Loucy (cell line): ENCODE measurements around the gene PTPRK.
A peak's percentile ranks its signal among the peaks of the same experiment; 100 is the strongest.

Experiments
- H2AFZ ChIP-seq: fragments of 200-600 bp; sonication (generic); 2 replicates; pipeline ENCODE4 v1.6.0; 2016; ENCODE audit warnings: antibody characterized with exemption, mild to moderate bottlenecking, low read length, moderate library complexity
- H3F3A ChIP-seq: fragments of 200-600 bp; 2 replicates; pipeline ENCODE4 v1.6.0; 2016; ENCODE audit warnings: antibody characterized with exemption, low read depth, mild to moderate bottlenecking
- H3K27me3 ChIP-seq: fragments of 200-600 bp; sonication (generic); 2 replicates; pipeline ENCODE4 v1.6.1; 2014; ENCODE audit warnings: low read length, mild to moderate bottlenecking; ENCODE audit not compliant: insufficient read depth, poor library complexity, severe bottlenecking
- H3K36me3 ChIP-seq: fragments of 200-600 bp; sonication (generic); 2 replicates; pipeline ENCODE4 v1.6.1; 2016; ENCODE audit warnings: low read length; ENCODE audit not compliant: insufficient read depth
- H3K4me1 ChIP-seq: fragments of 200-600 bp; sonication (generic); 2 replicates; pipeline ENCODE4 v1.5.1; 2014; ENCODE audit warnings: low read length, mild to moderate bottlenecking; ENCODE audit not compliant: insufficient read depth, poor library complexity, severe bottlenecking
- H3K4me2 ChIP-seq: fragments of 200-600 bp; sonication (generic); 2 replicates; pipeline ENCODE4 v1.6.0; 2014; ENCODE audit warnings: antibody characterized with exemption, low read length, low read depth, mild to moderate bottlenecking; ENCODE audit not compliant: poor library complexity, severe bottlenecking
- H3K4me3 ChIP-seq: fragments of 200-600 bp; sonication (generic); 2 replicates; pipeline ENCODE4 v1.5.1; 2014; ENCODE audit warnings: low read length, mild to moderate bottlenecking, mixed read lengths; ENCODE audit not compliant: poor library complexity, severe bottlenecking
- H3K79me2 ChIP-seq: fragments of 200-600 bp; sonication (generic); 2 replicates; pipeline ENCODE4 v1.6.1; 2014; ENCODE audit warnings: low read length; ENCODE audit not compliant: insufficient read depth
- H3K9ac ChIP-seq: fragments of 200-600 bp; sonication (generic); 2 replicates; pipeline ENCODE4 v1.6.0; 2014; ENCODE audit warnings: mild to moderate bottlenecking, low read depth, low read length, moderate library complexity; ENCODE audit not compliant: poor library complexity, severe bottlenecking
- H3K9me2 ChIP-seq: fragments of 200-600 bp; sonication (generic); replicated peaks from 2 replicates; pipeline ENCODE4 v1.6.1; 2016; ENCODE audit warnings: low read depth, low read length, mixed read lengths
- H3K9me3 ChIP-seq: fragments of 200-600 bp; sonication (generic); 2 replicates; pipeline ENCODE4 v1.6.1; 2014; ENCODE audit warnings: mild to moderate bottlenecking, antibody characterized with exemption, low read length, low read depth; ENCODE audit not compliant: insufficient read depth
- H4K20me1 ChIP-seq: fragments of 200-600 bp; sonication (generic); 2 replicates; pipeline ENCODE4 v1.6.0; 2014; ENCODE audit warnings: antibody characterized with exemption, low read length, mild to moderate bottlenecking; ENCODE audit not compliant: insufficient read depth, poor library complexity, severe bottlenecking
- EZH2phosphoT487 ChIP-seq: fragments of 200-600 bp; IDR thresholded peaks from 2 replicates; pipeline ENCODE4 v1.6.1; 2018; ENCODE audit warnings: antibody characterized with exemption, mild to moderate bottlenecking, moderate library complexity, borderline replicate concordance
- TF ChIP-seq, protein P1 (sequence below): fragments of 200-600 bp; sonication (generic); conservative IDR thresholded peaks from 2 replicates; pipeline ENCODE4 v1.5.1; 2014; ENCODE audit warnings: mild to moderate bottlenecking, antibody characterized with exemption, low read length

PTPRK gene

DNA sequence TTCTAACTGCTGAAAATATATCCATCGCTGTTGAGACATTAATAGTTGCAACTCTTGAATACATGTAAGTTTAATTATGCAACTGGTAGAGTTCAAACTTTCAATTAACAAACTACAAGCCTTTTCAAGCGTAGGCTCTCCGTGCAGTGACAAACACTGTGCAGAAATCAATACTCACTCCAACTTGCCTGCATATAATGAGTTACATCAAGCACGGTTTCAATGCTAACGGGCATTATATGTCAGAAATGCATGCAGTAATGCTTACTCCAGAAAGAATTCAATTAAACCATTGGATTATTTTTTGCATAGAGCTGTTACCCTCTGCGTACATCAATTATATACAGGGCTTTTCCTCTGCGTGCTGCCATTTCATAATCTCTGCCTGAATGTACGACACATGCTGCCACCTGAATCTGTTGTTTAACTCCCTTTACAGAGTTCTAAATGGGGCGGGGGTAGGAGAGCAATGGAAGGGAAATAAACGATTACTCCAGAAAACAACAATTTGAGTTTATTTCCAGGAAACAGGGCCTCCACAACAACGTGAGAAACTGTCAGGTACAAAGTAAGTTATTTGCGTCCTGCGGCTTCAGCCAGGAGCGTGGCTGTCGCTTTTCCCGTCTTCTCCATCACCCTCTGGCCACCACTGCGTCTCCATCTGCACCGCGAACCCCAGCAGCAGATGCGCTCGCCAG, 1.8 kb downstream of the PTPRK start:
- Histone ChIP-seq H3K4me2 (no peak overlapping the region), H3K36me3 (no peaks in the 10 kb centered on the region), H3K4me1 (no peaks in the 10 kb centered on the region), H3K9me2 (no peaks in the 10 kb centered on the region), H3K9ac (no peak overlapping the region), H4K20me1 (no peaks in the 10 kb centered on the region), H3K79me2 (no peaks in the 10 kb centered on the region), H3F3A (no peaks in the 10 kb centered on the region), H3K27me3 (no peaks in the 10 kb centered on the region), H3K4me3 (no peak overlapping the region), H2AFZ (no peak overlapping the region), H3K9me3 (no peaks in the 10 kb centered on the region)
- TF ChIP-seq EZH2phosphoT487 = no peak
- TF ChIP-seq, protein P1, sequence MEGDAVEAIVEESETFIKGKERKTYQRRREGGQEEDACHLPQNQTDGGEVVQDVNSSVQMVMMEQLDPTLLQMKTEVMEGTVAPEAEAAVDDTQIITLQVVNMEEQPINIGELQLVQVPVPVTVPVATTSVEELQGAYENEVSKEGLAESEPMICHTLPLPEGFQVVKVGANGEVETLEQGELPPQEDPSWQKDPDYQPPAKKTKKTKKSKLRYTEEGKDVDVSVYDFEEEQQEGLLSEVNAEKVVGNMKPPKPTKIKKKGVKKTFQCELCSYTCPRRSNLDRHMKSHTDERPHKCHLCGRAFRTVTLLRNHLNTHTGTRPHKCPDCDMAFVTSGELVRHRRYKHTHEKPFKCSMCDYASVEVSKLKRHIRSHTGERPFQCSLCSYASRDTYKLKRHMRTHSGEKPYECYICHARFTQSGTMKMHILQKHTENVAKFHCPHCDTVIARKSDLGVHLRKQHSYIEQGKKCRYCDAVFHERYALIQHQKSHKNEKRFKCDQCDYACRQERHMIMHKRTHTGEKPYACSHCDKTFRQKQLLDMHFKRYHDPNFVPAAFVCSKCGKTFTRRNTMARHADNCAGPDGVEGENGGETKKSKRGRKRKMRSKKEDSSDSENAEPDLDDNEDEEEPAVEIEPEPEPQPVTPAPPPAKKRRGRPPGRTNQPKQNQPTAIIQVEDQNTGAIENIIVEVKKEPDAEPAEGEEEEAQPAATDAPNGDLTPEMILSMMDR = no peak

DNA sequence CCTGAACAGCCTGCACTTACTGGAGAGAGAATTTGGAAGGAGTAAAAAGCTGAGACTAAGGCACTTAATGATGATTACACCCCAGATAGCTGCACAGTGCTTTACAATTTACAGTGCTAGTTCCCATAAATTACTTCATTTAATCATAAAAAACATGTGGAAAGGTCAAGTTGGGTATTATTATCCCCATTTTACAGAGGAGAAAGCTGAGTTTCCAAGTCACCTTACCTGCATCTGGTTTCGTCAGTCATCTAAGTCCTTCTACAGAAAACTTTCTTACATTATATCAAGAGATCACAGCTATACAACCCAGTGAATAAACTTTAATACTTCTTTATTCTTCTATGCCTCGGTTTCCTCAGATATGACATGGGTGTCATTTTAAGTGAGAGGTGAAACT, 3.3 kb downstream of the PTPRK start:
- no peaks in the 10 kb centered on the region for H3K36me3 ChIP-seq
- no peak overlapping the region for H3K9ac ChIP-seq
- no peak overlapping the region for H2AFZ ChIP-seq
- no peaks in the 10 kb centered on the region for H3K27me3 ChIP-seq
- no peaks in the 10 kb centered on the region for H3K9me2 ChIP-seq
- no peak overlapping the region for H3K4me2 ChIP-seq
- H4K20me1 ChIP-seq = no peaks in the 10 kb centered on the region
- H3K79me2 ChIP-seq = no peaks in the 10 kb centered on the region
- no peak for TF ChIP-seq EZH2phosphoT487
- TF ChIP-seq, protein P1 = no peak
- no peaks in the 10 kb centered on the region for H3K4me1 ChIP-seq
- H3K4me3 ChIP-seq = no peak overlapping the region
- no peaks in the 10 kb centered on the region for H3K9me3 ChIP-seq
- no peaks in the 10 kb centered on the region for H3F3A ChIP-seq

DNA sequence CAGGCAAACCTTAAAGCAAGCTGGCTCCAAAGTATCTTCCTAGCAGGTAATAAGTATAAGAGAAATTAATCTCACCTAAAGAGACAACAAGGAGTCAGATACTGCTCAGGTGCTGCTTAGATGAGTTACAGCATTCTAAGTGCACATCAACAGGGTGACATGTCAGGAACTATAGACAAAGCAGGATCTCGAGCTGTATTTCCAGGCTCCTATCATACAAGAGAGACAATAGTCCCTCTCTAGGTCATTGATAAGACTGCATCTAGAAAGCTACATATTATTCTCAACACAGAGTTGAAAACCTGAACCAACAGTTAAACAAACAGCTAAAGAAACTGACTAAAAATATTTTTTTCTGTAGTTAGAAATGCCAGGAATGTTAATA, 3.9 kb downstream of the PTPRK start:
- no peaks in the 10 kb centered on the region for H3K9me3 ChIP-seq
- H3K36me3 ChIP-seq = no peaks in the 10 kb centered on the region
- no peak overlapping the region for H3K4me2 ChIP-seq
- TF ChIP-seq EZH2phosphoT487 = no peak
- TF ChIP-seq, protein P1 = peak; percentile 41
- H3K27me3 ChIP-seq = no peaks in the 10 kb centered on the region
- H3K79me2 ChIP-seq = no peaks in the 10 kb centered on the region
- H3K9me2 ChIP-seq = no peaks in the 10 kb centered on the region
- H3K4me1 ChIP-seq = no peaks in the 10 kb centered on the region
- no peak overlapping the region for H3K4me3 ChIP-seq
- no peak overlapping the region for H3K9ac ChIP-seq
- H4K20me1 ChIP-seq = no peaks in the 10 kb centered on the region
- H2AFZ ChIP-seq = no peak overlapping the region
- no peaks in the 10 kb centered on the region for H3F3A ChIP-seq
